HG03103 (cell line): ENCODE data around the gene SPATA17.

Experiments
- ATAC-seq: cut with Tn5 transposase; IDR thresholded peaks from one replicate; pipeline ENCODE4 v1.9.1; 2021; ENCODE audit warnings: low read depth; ENCODE audit not compliant: unreplicated experiment

The SPATA17 gene

GRCh38 chr1:217910203-217910602, 279.1 kb downstream of the SPATA17 start:
- ATAC-seq: no peak

DNA sequence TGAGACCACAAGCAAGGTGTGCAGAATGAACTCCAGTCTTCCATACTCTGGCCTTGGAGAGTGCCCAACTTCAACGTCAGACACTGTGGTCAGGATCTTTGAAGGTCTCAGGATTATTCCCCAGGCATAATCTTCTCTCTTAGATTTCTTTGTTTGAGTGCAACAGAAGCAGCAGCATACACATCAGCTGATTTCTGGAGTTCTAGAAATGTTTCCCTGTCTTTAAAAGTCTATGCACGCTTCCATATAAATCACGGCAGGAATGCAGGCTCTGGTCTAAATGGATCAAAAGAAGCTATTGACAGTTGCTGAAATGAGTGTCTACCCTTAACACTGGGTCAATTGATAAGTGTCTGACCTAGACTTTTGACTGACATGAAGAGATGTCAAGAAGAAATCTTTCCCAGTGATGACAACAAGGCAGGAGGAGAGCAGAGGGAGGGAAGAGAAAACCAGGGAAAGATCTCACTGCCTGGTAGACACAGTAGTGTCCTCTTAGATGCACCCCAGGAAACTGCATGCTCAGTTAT, 279.7 kb downstream of the SPATA17 start:
- ATAC-seq: no peak

GRCh38 chr1:217911908-217912307, 280.8 kb downstream of the SPATA17 start:
- no peak for ATAC-seq

GRCh38 chr1:217917281-217917887, 286.2 kb downstream of the SPATA17 start:
- no peak for ATAC-seq

- ATAC-seq: no peak
Measured at GRCh38 chr1:217919683-217920388, 288.7 kb downstream of the SPATA17 start.
